HCT116 (cell line): ENCODE results near the gene SPTBN4. TPM values are rescaled to one million over a fixed set of nuclear protein-coding genes. Genes with fewer than 3 reads are reported as not detected.

Experiments used
- ATAC-seq: fragments of 200-7000 bp; cut with Tn5 transposase; 2 replicates; pipeline ENCODE4 v1.9.1; 2020; ENCODE audit warnings: mild to moderate bottlenecking, moderate library complexity
- BruUV-seq: library from RNA; stranded (reverse); fragments of 400-500 nt; replicated peaks from 2 replicates; lab custom pipeline; 2021; lab: Mats Ljungman, UMichigan
- CTCF ChIA-PET: fragments of 300-600 bp; sonication (Branson Sonifier 250); formaldehyde crosslinking; loops from one replicate; lab custom pipeline; 2021; ENCODE audit warnings: antibody characterized with exemption; lab: Charles Lee
- POLR2A ChIA-PET: fragments of 300-600, 350-600 bp; sonication (Branson Sonifier 250); formaldehyde crosslinking; loops from one replicate; lab custom pipeline; 2021; ENCODE audit warnings: antibody characterized with exemption; lab: Charles Lee
- RAD21 ChIA-PET, 2 experiments: fragments of 300-600 bp; sonication (Branson Sonifier 250); formaldehyde crosslinking; loops; one replicate each; lab custom pipeline; 2023; ENCODE audit warnings: low total read pairs in 2 of 2; ENCODE audit not compliant: uncharacterized antibody in 2 of 2, unreplicated experiment in 2 of 2, low non-redundant PET in 1 of 2; lab: Charles Lee
- DNase-seq: peaks from one replicate; pipeline ENCODE4 v3.0.0-alpha.2; 2010; ENCODE audit warnings: low read depth, low spot score
- H2AFZ ChIP-seq: fragments of 200-600 bp; shearing (Covaris generic), sonication (generic); 2 replicates; pipeline ENCODE4 v1.6.1; 2017; ENCODE audit warnings: low read depth, mixed run types, mixed read lengths, antibody characterized with exemption, low read length; ENCODE audit not compliant: poor library complexity, severe bottlenecking
- H3K27ac ChIP-seq: 2 replicates; pipeline ENCODE4 v1.5.1; 2012; ENCODE audit warnings: low read depth, low read length
- H3K27me3 ChIP-seq: fragments of 200-600 bp; sonication (generic); 2 replicates; pipeline ENCODE4 v1.6.1; 2016; ENCODE audit warnings: mixed run types, low read length, mixed read lengths; ENCODE audit not compliant: insufficient read depth
- H3K36me3 ChIP-seq, 2 experiments: fragments of 200-500 bp in 1 of 2; fragments of 200-600 bp in 1 of 2; sonication (Bioruptor generic) in 1 of 2; sonication (generic) in 1 of 2; 2 replicates each; pipeline versions ENCODE4 v1.5.1 to v1.6.1; 2014 to 2016; ENCODE audit warnings: low read length in 2 of 2, inconsistent platforms in 1 of 2, mixed read lengths in 1 of 2, mixed run types in 1 of 2; ENCODE audit not compliant: insufficient read depth in 2 of 2, control insufficient read depth in 1 of 2
- H3K4me1 ChIP-seq, 2 experiments: fragments of 200-600 bp in 1 of 2; sonication (generic) in 1 of 2; 2 replicates each; pipeline versions ENCODE4 v1.5.1 to v1.6.1; 2012 to 2017; ENCODE audit warnings: low read length in 2 of 2, inconsistent platforms in 1 of 2, mild to moderate bottlenecking in 1 of 2, mixed read lengths in 1 of 2, mixed run types in 1 of 2, moderate library complexity in 1 of 2; ENCODE audit not compliant: insufficient read depth in 2 of 2, control insufficient read depth in 1 of 2
- H3K4me2 ChIP-seq: fragments of 200-600 bp; sonication (generic); 2 replicates; pipeline ENCODE4 v1.6.1; 2017; ENCODE audit warnings: mixed run types, low read length, mixed read lengths
- H3K4me3 ChIP-seq, 2 experiments: fragments of 200-600 bp in 1 of 2; sonication (generic) in 1 of 2; replicated peaks in 1 of 2; 2 replicates each; pipeline ENCODE4 v1.5.1; 2011 to 2016; ENCODE audit warnings: low read length in 2 of 2, control low read depth in 1 of 2, low read depth in 1 of 2, mild to moderate bottlenecking in 1 of 2, mixed read lengths in 1 of 2, mixed run types in 1 of 2
- H3K79me2 ChIP-seq: fragments of 200-600 bp; sonication (generic); 2 replicates; pipeline ENCODE4 v1.6.1; 2017; ENCODE audit warnings: mild to moderate bottlenecking, mixed run types, low read length, moderate library complexity, mixed read lengths; ENCODE audit not compliant: insufficient read depth
- H3K9ac ChIP-seq: fragments of 200-600 bp; sonication (generic); 2 replicates; pipeline ENCODE4 v1.6.1; 2016; ENCODE audit warnings: low read length, mixed read lengths
- H3K9me2 ChIP-seq: fragments of 200-600 bp; sonication (generic), shearing (Covaris generic); 2 replicates; pipeline ENCODE4 v1.6.1; 2017; ENCODE audit warnings: mixed run types, mild to moderate bottlenecking, moderate library complexity; ENCODE audit not compliant: insufficient read depth
- H3K9me3 ChIP-seq, 2 experiments: fragments of 200-500 bp in 1 of 2; fragments of 200-600 bp in 1 of 2; sonication (Bioruptor generic) in 1 of 2; sonication (generic) in 1 of 2; 2 replicates each; pipeline ENCODE4 v1.6.1; 2014 to 2017; ENCODE audit warnings: low read length in 2 of 2, mixed read lengths in 2 of 2, inconsistent platforms in 1 of 2, low read depth in 1 of 2, mild to moderate bottlenecking in 1 of 2, mixed run types in 1 of 2, moderate library complexity in 1 of 2; ENCODE audit not compliant: control insufficient read depth in 1 of 2, insufficient read depth in 1 of 2
- H4K20me1 ChIP-seq: fragments of 200-600 bp; sonication (generic), shearing (Covaris generic); 2 replicates; pipeline ENCODE4 v1.6.1; 2017; ENCODE audit warnings: mixed run types, mild to moderate bottlenecking, moderate library complexity; ENCODE audit not compliant: insufficient read depth
- ATF3 ChIP-seq: IDR thresholded peaks from 2 replicates; pipeline ENCODE4 v1.6.1; 2012
- CEBPB ChIP-seq: IDR thresholded peaks from 2 replicates; pipeline ENCODE4 v1.6.1; 2012; ENCODE audit warnings: low read depth
- CTCF ChIP-seq, 3 experiments: fragments of 200-600 bp in 1 of 3; sonication (generic) in 1 of 3; IDR thresholded peaks in 2 of 3; conservative IDR thresholded peaks in 1 of 3; 2 replicates each; pipeline ENCODE4 v1.5.1; 2012 to 2017; ENCODE audit warnings: low read depth in 2 of 3, low read length in 2 of 3, antibody characterized with exemption in 1 of 3, borderline replicate concordance in 1 of 3, control low read depth in 1 of 3, mild to moderate bottlenecking in 1 of 3, mixed read lengths in 1 of 3, mixed run types in 1 of 3, moderate library complexity in 1 of 3; ENCODE audit not compliant: insufficient read depth in 1 of 3
- EGR1 ChIP-seq: IDR thresholded peaks from 2 replicates; pipeline ENCODE4 v1.6.1; 2012; ENCODE audit warnings: low read depth
- ELF1 ChIP-seq: IDR thresholded peaks from 2 replicates; pipeline ENCODE4 v1.6.1; 2012; ENCODE audit warnings: low read depth, borderline replicate concordance
- EZH2 ChIP-seq: fragments of 200-600 bp; sonication (generic); IDR thresholded peaks from 2 replicates; pipeline ENCODE4 v1.6.1; 2017; ENCODE audit warnings: antibody characterized with exemption, mixed run types
- FOSL1 ChIP-seq: IDR thresholded peaks from 2 replicates; pipeline ENCODE4 v1.6.1; 2012; ENCODE audit warnings: low read depth
- JUND ChIP-seq: IDR thresholded peaks from 2 replicates; pipeline ENCODE4 v1.6.1; 2012
- MAX ChIP-seq: IDR thresholded peaks from 2 replicates; pipeline ENCODE4 v1.6.1; 2012
- POLR2A ChIP-seq: IDR thresholded peaks from 2 replicates; pipeline ENCODE4 v1.7.0; 2011; ENCODE audit warnings: borderline replicate concordance; ENCODE audit not compliant: insufficient read depth, insufficient read length; ENCODE audit errors: extremely low read depth
- POLR2AphosphoS5 ChIP-seq: IDR thresholded peaks from 2 replicates; pipeline ENCODE4 v1.6.1; 2011; ENCODE audit warnings: mild to moderate bottlenecking, low read depth, low read length, moderate library complexity
- RAD21 ChIP-seq: IDR thresholded peaks from 2 replicates; pipeline ENCODE4 v1.6.1; 2012; ENCODE audit warnings: low read depth, mild to moderate bottlenecking
- REST ChIP-seq: IDR thresholded peaks from 2 replicates; pipeline ENCODE4 v1.6.1; 2012; ENCODE audit warnings: low read depth
- SIN3A ChIP-seq: IDR thresholded peaks from 2 replicates; pipeline ENCODE4 v1.6.1; 2012; ENCODE audit warnings: low read depth
- SP1 ChIP-seq: IDR thresholded peaks from 2 replicates; pipeline ENCODE4 v1.6.1; 2012; ENCODE audit warnings: low read depth
- TCF7L2 ChIP-seq: IDR thresholded peaks from 2 replicates; pipeline ENCODE4 v1.7.0; 2011; ENCODE audit warnings: borderline replicate concordance, inconsistent platforms; ENCODE audit not compliant: insufficient read depth, insufficient read length; ENCODE audit errors: extremely low read depth
- YY1 ChIP-seq: IDR thresholded peaks from 2 replicates; pipeline ENCODE4 v1.6.1; 2011; ENCODE audit warnings: low read length, low read depth, moderate library complexity, mild to moderate bottlenecking; ENCODE audit not compliant: insufficient replicate concordance; ENCODE audit errors: extremely low read depth
- ZFX ChIP-seq: fragments of 450-650 bp; IDR thresholded peaks from 2 replicates; pipeline ENCODE4 v1.6.1; 2017
- ZNF274 ChIP-seq: fragments of 200-500 bp; sonication (Bioruptor generic); IDR thresholded peaks from 2 replicates; pipeline ENCODE4 v1.6.1; 2014; ENCODE audit warnings: mild to moderate bottlenecking, low read depth, low read length, inconsistent platforms
- intact Hi-C: fragments of 100-400 bp; cut with micrococcal nuclease; formaldehyde crosslinking; loops from 2 replicates; pipeline ENCODE4 v1.10.0; 2022
- total RNA-seq: library from RNA; stranded (reverse); gene quantifications from one replicate; pipeline ENCODE4 v1.2.1, GENCODE V29; 2021; ENCODE audit not compliant: unreplicated experiment

Gene SPTBN4
- total RNA-seq, 1 experiment from 2014 or later: 4.6 TPM

GRCh38 chr19:40425450-40426287 lies 41.1 kb upstream of the SPTBN4 start, which contains the start of gene SERTAD1:
TSS of gene SERTAD1 (minus strand) at chr19:40425992. CDS start at chr19:40423546, 2,446 bp downstream.
- ChIA-PET RAD21 (no interaction called here), CTCF (interaction anchor here (0.6 to 1.3 kb wide), 8 partner anchors 15 to 209 kb away, joined by 3 to 10 read pairs (median 4); partner anchors contain the start of gene BLVRB), POLR2A (interaction anchor here (0.5 to 2.2 kb wide), 18 partner anchors 8 to 265 kb away, joined by 3 to 28 read pairs (median 5); partner anchors contain the start of genes BLVRB, C19orf47, PRX and SERTAD3)
- H3K27ac ChIP-seq: peak within 1 kb of the TSS; percentile 98
- no peaks in the 10 kb centered on the region for H3K9me2 ChIP-seq
- ATAC-seq (peak; percentile 79), DNase-seq (peak; percentile 98)
- peak within 1 kb of the TSS; percentile 65 to 84 for H3K4me3 ChIP-seq
- no peaks in the 10 kb centered on the region for H3K9me3 ChIP-seq
- H3K79me2 ChIP-seq: peaks cover 35% of the 10 kb centered on the region
- BruUV-seq: no TSS peak
- intact Hi-C loops: loop anchor here (1.0 kb wide), 1 partner anchor 18 kb away; no protein-coding TSS in a partner anchor
- H3K4me1 ChIP-seq: peaks cover 27 to 57% of the 10 kb centered on the region in 2 experiments
- H3K27me3 ChIP-seq: no peaks in the 10 kb centered on the region
- H3K36me3 ChIP-seq: peaks cover 5 to 13% of the 10 kb centered on the region in 2 experiments; a peak in 2 of 4 replicates
- no peak within 1 kb of the TSS for H2AFZ ChIP-seq
- H3K9ac ChIP-seq: peak within 1 kb of the TSS; percentile 80
- H3K4me2 ChIP-seq: peak within 1 kb of the TSS; percentile 95
- no peaks in the 10 kb centered on the region for H4K20me1 ChIP-seq
- TF ChIP-seq MAX: peak; percentile 65
- no peak for TF ChIP-seq CEBPB
- TF ChIP-seq YY1: no peak
- TF ChIP-seq REST: no peak
- peak; percentile 100 for TF ChIP-seq POLR2AphosphoS5
- no peak; the same call in 1 of the 2 replicates for TF ChIP-seq ELF1
- TF ChIP-seq JUND: no peak; the same call in 1 of the 2 replicates
- TF ChIP-seq CTCF (IDR thresholded peaks at IDR 0.05 in 2 of 3, conservative IDR thresholded peaks at IDR 0.05 in 1 of 3; ENCODE audit: borderline replicate concordance in 1 of 3, insufficient read depth in 1 of 3, low read depth in 2 of 3, low read length in 2 of 3): peak; percentile 23 to 82 (median 75); a peak in 5 of 6 replicates
- peak; percentile 36 for TF ChIP-seq RAD21
- TF ChIP-seq ZNF274: no peak
- TF ChIP-seq ATF3: no peak
- peak; percentile 92 for TF ChIP-seq SP1
- TF ChIP-seq ZFX: no peak
- TF ChIP-seq SIN3A: peak; percentile 95
- TF ChIP-seq POLR2A: peak; percentile 97
- peak; percentile 97 for TF ChIP-seq EGR1
- no peak for TF ChIP-seq EZH2
- no peak for TF ChIP-seq TCF7L2
- peak; percentile 62 for TF ChIP-seq FOSL1
